Frontal cortex (tissue), 4 donors: ENCODE data around the gene CEP55. TPM values are rescaled to one million over a fixed set of nuclear protein-coding genes. Genes with fewer than 3 reads are reported as not detected.
A peak's percentile ranks its signal among the peaks of the same experiment; 100 is the strongest.
"Not testable (repeated sequence)": the region's sequence is repeated elsewhere in the genome, so short reads cannot be mapped to it uniquely, and the experiment has no call there.

Experiments
- DNase-seq, 2 donors: peaks; one replicate each; pipeline ENCODE4 v3.0.0; 2012; ENCODE audit warnings: low spot score in 2 of 2
- FAIRE-seq: peaks from 2 replicates; lab custom pipeline; 2012; peaks lifted over from hg19 to GRCh38; lab: Jason Lieb, UNC
- total RNA-seq: library from RNA; depleted of rRNA; stranded (reverse); fragments of >200 nt; gene quantifications from one replicate; pipeline ENCODE4 v1.2.3, GENCODE V29; 2014
- donor health status: control.
- donor health status: control.
- donor health status: control.

The CEP55 gene
- 2.4 TPM for total RNA-seq

- DNase-seq (peak; percentile 88 to 97), FAIRE-seq (no peak)
Observed at GRCh38 chr10:93496322-93497041, at the start of gene CEP55. TSS of gene CEP55 (plus strand) at chr10:93496612. CDS start at chr10:93500052, 3,440 bp downstream.

- DNase-seq (no peak), FAIRE-seq (no peak)
Observed at GRCh38 chr10:93447019-93447418, 49.4 kb upstream of the CEP55 start.

GRCh38 chr10:93447970-93448369 lies 48.4 kb upstream of the CEP55 start:
- DNase-seq, result no peak
- FAIRE-seq, result no peak

- FAIRE-seq (no peak), DNase-seq (no peak)
Observed at GRCh38 chr10:93451244-93451947, 45.0 kb upstream of the CEP55 start.

- FAIRE-seq, result no peak
- DNase-seq, result no peak
Observed at GRCh38 chr10:93452143-93452542, 44.3 kb upstream of the CEP55 start.

- FAIRE-seq, result no peak
Observed at GRCh38 chr10:93454146-93454545, 42.3 kb upstream of the CEP55 start.

GRCh38 chr10:93454736-93455135 lies 41.7 kb upstream of the CEP55 start:
- FAIRE-seq (no peak), DNase-seq (no peak)

More at GRCh38 chr10:93454146-93454545, 42.3 kb upstream of the CEP55 start:
- no peak for DNase-seq

GRCh38 chr10:93456480-93456879 lies 39.9 kb upstream of the CEP55 start:
- FAIRE-seq, result no peak
- DNase-seq, result no peak

GRCh38 chr10:93457511-93457910 lies 38.9 kb upstream of the CEP55 start:
- DNase-seq (no peak), FAIRE-seq (no peak)

GRCh38 chr10:93458821-93459257 lies 37.6 kb upstream of the CEP55 start:
- FAIRE-seq (no peak), DNase-seq (no peak)

GRCh38 chr10:93459466-93459865 lies 36.9 kb upstream of the CEP55 start:
- DNase-seq (no peak), FAIRE-seq (no peak)

GRCh38 chr10:93461109-93461806 lies 35.2 kb upstream of the CEP55 start:
- FAIRE-seq (no peak), DNase-seq (no peak)

- no peak for FAIRE-seq
Observed at GRCh38 chr10:93461807-93462178, 34.6 kb upstream of the CEP55 start.

GRCh38 chr10:93462371-93462770 lies 34.0 kb upstream of the CEP55 start:
- DNase-seq, result no peak
- no peak for FAIRE-seq

More at GRCh38 chr10:93461807-93462178, 34.6 kb upstream of the CEP55 start:
- no peak for DNase-seq

GRCh38 chr10:93462881-93463280 lies 33.5 kb upstream of the CEP55 start:
- no peak for DNase-seq
- no peak for FAIRE-seq

- DNase-seq (no peak), FAIRE-seq (no peak)
Observed at GRCh38 chr10:93463723-93464476, 32.5 kb upstream of the CEP55 start.

- no peak for FAIRE-seq
Observed at GRCh38 chr10:93464776-93465388, 31.5 kb upstream of the CEP55 start.

GRCh38 chr10:93465806-93466675 lies 30.4 kb upstream of the CEP55 start:
- FAIRE-seq (no peak), DNase-seq (peak in 1 of 2 donors; percentile 21)

More at GRCh38 chr10:93464776-93465388, 31.5 kb upstream of the CEP55 start:
- DNase-seq, result no peak

GRCh38 chr10:93467635-93468034 lies 28.8 kb upstream of the CEP55 start:
- not testable (repeated sequence) for FAIRE-seq, DNase-seq
